GM12875 (cell line): ENCODE data around the gene PTPMT1.

Experiments used
- H3K4me3 ChIP-seq: one replicate; pipeline ENCODE4 v1.5.1; 2011; ENCODE audit warnings: low read depth, low read length, control low read depth
- CTCF ChIP-seq: IDR thresholded peaks from 2 replicates; pipeline ENCODE4 v1.5.1; 2011; ENCODE audit warnings: low read depth, mild to moderate bottlenecking, control low read depth, inconsistent platforms, low read length, moderate library complexity, borderline replicate concordance; ENCODE audit not compliant: insufficient read depth

The PTPMT1 gene

GRCh38 chr11:47566149-47566698, 825 bp downstream of the PTPMT1 start:
- no peak for TF ChIP-seq CTCF
- peak overlapping the region; percentile 94 for H3K4me3 ChIP-seq

GRCh38 chr11:47569646-47570045, 4.2 kb downstream of the PTPMT1 start:
- H3K4me3 ChIP-seq = no peak overlapping the region
- TF ChIP-seq CTCF = no peak

- H3K4me3 ChIP-seq = no peak overlapping the region
- TF ChIP-seq CTCF = no peak
Measured at GRCh38 chr11:47570651-47571356, 5.4 kb downstream of the PTPMT1 start.

GRCh38 chr11:47571357-47571729, 5.9 kb downstream of the PTPMT1 start:
- no peak for TF ChIP-seq CTCF
- no peak overlapping the region for H3K4me3 ChIP-seq

GRCh38 chr11:47571895-47572294, 6.5 kb downstream of the PTPMT1 start:
- no peak overlapping the region for H3K4me3 ChIP-seq
- no peak for TF ChIP-seq CTCF

- no peak for TF ChIP-seq CTCF
Measured at GRCh38 chr11:47572715-47573255, 7.4 kb downstream of the PTPMT1 start.

GRCh38 chr11:47573321-47573720, 7.9 kb downstream of the PTPMT1 start:
- TF ChIP-seq CTCF = no peak
- no peak overlapping the region for H3K4me3 ChIP-seq

More at GRCh38 chr11:47572715-47573255, 7.4 kb downstream of the PTPMT1 start:
- H3K4me3 ChIP-seq = no peak overlapping the region
